Measurements from ENCODE around the gene AGTPBP1.

- TF ChIP-seq CTCF (IDR thresholded peaks at IDR 0.05; ENCODE audit: control extremely low read depth in 1 of 3, insufficient read depth in 1 of 3, low read depth in 1 of 3, low read length in 3 of 3) = no peak
- TF ChIP-seq YY1 (IDR thresholded peaks at IDR 0.05; ENCODE audit: low read depth, low read length) = no peak
- TF ChIP-seq CHD7 (IDR thresholded peaks at IDR 0.05; ENCODE audit: insufficient replicate concordance, low read length) = no peak
- no peak for TF ChIP-seq JUND (IDR thresholded peaks at IDR 0.05; ENCODE audit: low read length)
- no peak for TF ChIP-seq BACH1 (IDR thresholded peaks at IDR 0.05; ENCODE audit: low read length)
- no peak for TF ChIP-seq POU5F1 (IDR thresholded peaks at IDR 0.05; ENCODE audit: low read depth, low read length)
- TF ChIP-seq POLR2A (IDR thresholded peaks at IDR 0.05; ENCODE audit: control extremely low read depth in 1 of 2, low read depth in 2 of 2, low read length in 2 of 2) = no peak
- TF ChIP-seq ASH2L (IDR thresholded peaks at IDR 0.05; ENCODE audit: low read length) = no peak
Observed at GRCh38 chr9:85685081-85685480, 56.7 kb downstream of the AGTPBP1 start.

Measured in H1 (cell line).